K562 (cell line): ENCODE measurements around the gene GALNS. TPM values are rescaled to one million over a fixed set of nuclear protein-coding genes. Genes with fewer than 3 reads are reported as not detected.

Experiments
- ETS2 ChIP-seq: IDR thresholded peaks from 2 replicates; pipeline ENCODE4 v1.6.1; 2016; ENCODE audit warnings: borderline replicate concordance, missing genetic modification characterization, mild to moderate bottlenecking, moderate library complexity, missing compliant biosample characterization; ENCODE audit not compliant: poor library complexity, severe bottlenecking
- NCOA1 ChIP-seq: fragments of 450-650 bp; IDR thresholded peaks from 2 replicates; pipeline ENCODE4 v1.6.1; 2016; ENCODE audit warnings: low read depth
- POLR2G ChIP-seq: fragments of 200-400 bp; formaldehyde crosslinking; IDR thresholded peaks from 2 replicates; pipeline ENCODE4 v1.6.1; 2017; ENCODE audit warnings: low read depth, mild to moderate bottlenecking, antibody characterized with exemption, low read length, moderate library complexity
- RAD51 ChIP-seq: fragments of 450-650 bp; IDR thresholded peaks from 2 replicates; pipeline ENCODE4 v1.7.1; 2016; ENCODE audit warnings: low read depth, mild to moderate bottlenecking, borderline replicate concordance
- RHOXF2B ChIP-seq: fragments of 250-450 bp; sonication (Bioruptor Pico); conservative IDR thresholded peaks from 2 replicates; pipeline ENCODE4 v1.5.1; 2021
- SRF ChIP-seq, 2 experiments: fragments of 250-450, 450-650 bp in 1 of 2; sonication (Bioruptor Pico) in 1 of 2; sonication (generic) in 1 of 2; formaldehyde crosslinking; IDR thresholded peaks; 2 replicates each; pipeline versions ENCODE4 v1.5.0 to v1.5.1; 2020 to 2022; ENCODE audit warnings: mild to moderate bottlenecking in 1 of 2, missing genetic modification reagents in 1 of 2
- TRIM24 ChIP-seq, 2 experiments: fragments of 450-650 bp; IDR thresholded peaks; 2 replicates each; pipeline ENCODE4 v1.6.1; 2016
- ZC3H8 ChIP-seq: fragments of 450-650 bp; IDR thresholded peaks from 2 replicates; pipeline ENCODE4 v1.6.1; 2017
- ZNF253 ChIP-seq: fragments of 250-450 bp; sonication (Bioruptor Pico); conservative IDR thresholded peaks from 2 replicates; pipeline ENCODE4 v1.6.1; 2021; ENCODE audit warnings: mild to moderate bottlenecking
- ZNF431 ChIP-seq: sonication (generic); formaldehyde crosslinking; IDR thresholded peaks from 2 replicates; pipeline ENCODE4 v1.8.0; 2022; ENCODE audit warnings: mild to moderate bottlenecking, missing genetic modification reagents
- polyA plus RNA-seq, 8 experiments: library from polyadenylated mRNA; depleted of rRNA in 4 of 8; stranded (reverse) in 5 of 8; unstranded in 3 of 8; fragments of >200 nt; fragmentation: Nextera tagmentation in 2 of 8; fragmentation: Illumina TruSeq in 1 of 8; extraction: Ambion mirVana in 2 of 8; extraction: Trizol in 1 of 8; gene quantifications; 2 replicates each; pipeline versions ENCODE4 v1.2.1 to v1.2.3, GENCODE V29; 2011 to 2014; ENCODE audit warnings: inconsistent platforms in 1 of 8, missing spikeins in 1 of 8
- total RNA-seq, 7 experiments: library from RNA; depleted of rRNA in 6 of 7; stranded (reverse); fragments of >200 nt in 6 of 7; fragmentation: Illumina TruSeq in 2 of 7; extraction: Trizol in 2 of 7; gene quantifications; 2 replicates each; pipeline versions ENCODE4 v1.2.1 to v1.2.3, GENCODE V29; 2011 to 2021; ENCODE audit warnings: low replicate concordance in 1 of 7
- TF ChIP-seq, protein P1 (sequence below): fragments of 450-650 bp; IDR thresholded peaks from 2 replicates; pipeline ENCODE4 v1.6.1; 2017; ENCODE audit warnings: mild to moderate bottlenecking, moderate library complexity
- TF ChIP-seq, protein P2 (sequence below): fragments of 450-650 bp; IDR thresholded peaks from 2 replicates; pipeline ENCODE4 v1.6.1; 2016; ENCODE audit warnings: missing biosample characterization, missing genetic modification characterization
- TF ChIP-seq, protein P3 (sequence below): fragments of 250-450 bp; sonication (Bioruptor Pico); IDR thresholded peaks from 2 replicates; pipeline ENCODE4 v1.5.0; 2021; ENCODE audit warnings: mild to moderate bottlenecking, borderline replicate concordance
- TF ChIP-seq, protein P4 (sequence below): fragments of 450-650 bp; IDR thresholded peaks from 2 replicates; pipeline ENCODE4 v1.7.1; 2018; ENCODE audit warnings: mild to moderate bottlenecking, low read depth; ENCODE audit not compliant: partially characterized antibody
- TF ChIP-seq, protein P5 (sequence below): fragments of 450-650 bp; formaldehyde crosslinking; IDR thresholded peaks from 2 replicates; pipeline ENCODE4 v1.4.0; 2022; ENCODE audit warnings: missing genetic modification characterization

GALNS gene
- total and polyA plus RNA-seq, 9 of the 15 experiments (the other 6 are each of a cell fraction or from before 2014, with no cell fraction given) = 0.38 to 13.2 (median 4.3) TPM

- TF ChIP-seq, protein P1, sequence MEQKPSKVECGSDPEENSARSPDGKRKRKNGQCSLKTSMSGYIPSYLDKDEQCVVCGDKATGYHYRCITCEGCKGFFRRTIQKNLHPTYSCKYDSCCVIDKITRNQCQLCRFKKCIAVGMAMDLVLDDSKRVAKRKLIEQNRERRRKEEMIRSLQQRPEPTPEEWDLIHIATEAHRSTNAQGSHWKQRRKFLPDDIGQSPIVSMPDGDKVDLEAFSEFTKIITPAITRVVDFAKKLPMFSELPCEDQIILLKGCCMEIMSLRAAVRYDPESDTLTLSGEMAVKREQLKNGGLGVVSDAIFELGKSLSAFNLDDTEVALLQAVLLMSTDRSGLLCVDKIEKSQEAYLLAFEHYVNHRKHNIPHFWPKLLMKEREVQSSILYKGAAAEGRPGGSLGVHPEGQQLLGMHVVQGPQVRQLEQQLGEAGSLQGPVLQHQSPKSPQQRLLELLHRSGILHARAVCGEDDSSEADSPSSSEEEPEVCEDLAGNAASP = no peak
- no peak for TF ChIP-seq ZC3H8
- TF ChIP-seq, protein P2, sequence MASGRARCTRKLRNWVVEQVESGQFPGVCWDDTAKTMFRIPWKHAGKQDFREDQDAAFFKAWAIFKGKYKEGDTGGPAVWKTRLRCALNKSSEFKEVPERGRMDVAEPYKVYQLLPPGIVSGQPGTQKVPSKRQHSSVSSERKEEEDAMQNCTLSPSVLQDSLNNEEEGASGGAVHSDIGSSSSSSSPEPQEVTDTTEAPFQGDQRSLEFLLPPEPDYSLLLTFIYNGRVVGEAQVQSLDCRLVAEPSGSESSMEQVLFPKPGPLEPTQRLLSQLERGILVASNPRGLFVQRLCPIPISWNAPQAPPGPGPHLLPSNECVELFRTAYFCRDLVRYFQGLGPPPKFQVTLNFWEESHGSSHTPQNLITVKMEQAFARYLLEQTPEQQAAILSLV (tag) = no peak
- TF ChIP-seq POLR2G = no peak
- TF ChIP-seq, protein P3, sequence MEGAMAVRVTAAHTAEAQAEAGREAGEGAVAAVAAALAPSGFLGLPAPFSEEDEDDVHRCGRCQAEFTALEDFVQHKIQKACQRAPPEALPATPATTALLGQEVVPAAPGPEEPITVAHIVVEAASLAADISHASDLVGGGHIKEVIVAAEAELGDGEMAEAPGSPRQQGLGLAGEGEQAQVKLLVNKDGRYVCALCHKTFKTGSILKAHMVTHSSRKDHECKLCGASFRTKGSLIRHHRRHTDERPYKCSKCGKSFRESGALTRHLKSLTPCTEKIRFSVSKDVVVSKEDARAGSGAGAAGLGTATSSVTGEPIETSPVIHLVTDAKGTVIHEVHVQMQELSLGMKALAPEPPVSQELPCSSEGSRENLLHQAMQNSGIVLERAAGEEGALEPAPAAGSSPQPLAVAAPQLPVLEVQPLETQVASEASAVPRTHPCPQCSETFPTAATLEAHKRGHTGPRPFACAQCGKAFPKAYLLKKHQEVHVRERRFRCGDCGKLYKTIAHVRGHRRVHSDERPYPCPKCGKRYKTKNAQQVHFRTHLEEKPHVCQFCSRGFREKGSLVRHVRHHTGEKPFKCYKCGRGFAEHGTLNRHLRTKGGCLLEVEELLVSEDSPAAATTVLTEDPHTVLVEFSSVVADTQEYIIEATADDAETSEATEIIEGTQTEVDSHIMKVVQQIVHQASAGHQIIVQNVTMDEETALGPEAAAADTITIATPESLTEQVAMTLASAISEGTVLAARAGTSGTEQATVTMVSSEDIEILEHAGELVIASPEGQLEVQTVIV (CRISPR knock-in tag) = no peak
- TF ChIP-seq, protein P4, sequence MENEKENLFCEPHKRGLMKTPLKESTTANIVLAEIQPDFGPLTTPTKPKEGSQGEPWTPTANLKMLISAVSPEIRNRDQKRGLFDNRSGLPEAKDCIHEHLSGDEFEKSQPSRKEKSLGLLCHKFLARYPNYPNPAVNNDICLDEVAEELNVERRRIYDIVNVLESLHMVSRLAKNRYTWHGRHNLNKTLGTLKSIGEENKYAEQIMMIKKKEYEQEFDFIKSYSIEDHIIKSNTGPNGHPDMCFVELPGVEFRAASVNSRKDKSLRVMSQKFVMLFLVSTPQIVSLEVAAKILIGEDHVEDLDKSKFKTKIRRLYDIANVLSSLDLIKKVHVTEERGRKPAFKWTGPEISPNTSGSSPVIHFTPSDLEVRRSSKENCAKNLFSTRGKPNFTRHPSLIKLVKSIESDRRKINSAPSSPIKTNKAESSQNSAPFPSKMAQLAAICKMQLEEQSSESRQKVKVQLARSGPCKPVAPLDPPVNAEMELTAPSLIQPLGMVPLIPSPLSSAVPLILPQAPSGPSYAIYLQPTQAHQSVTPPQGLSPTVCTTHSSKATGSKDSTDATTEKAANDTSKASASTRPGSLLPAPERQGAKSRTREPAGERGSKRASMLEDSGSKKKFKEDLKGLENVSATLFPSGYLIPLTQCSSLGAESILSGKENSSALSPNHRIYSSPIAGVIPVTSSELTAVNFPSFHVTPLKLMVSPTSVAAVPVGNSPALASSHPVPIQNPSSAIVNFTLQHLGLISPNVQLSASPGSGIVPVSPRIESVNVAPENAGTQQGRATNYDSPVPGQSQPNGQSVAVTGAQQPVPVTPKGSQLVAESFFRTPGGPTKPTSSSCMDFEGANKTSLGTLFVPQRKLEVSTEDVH = no peak
- no peak for TF ChIP-seq RHOXF2B (CRISPR knock-in tag)
- TF ChIP-seq RAD51 = no peak
- TF ChIP-seq ZNF253 = no peak
- no peak for TF ChIP-seq ZNF431 (CRISPR knock-in tag)
- no peak for TF ChIP-seq TRIM24 (IDR thresholded peaks at IDR 0.05)
- no peak; a peak in 1 of 4 replicates for TF ChIP-seq SRF (CRISPR knock-in tag; IDR thresholded peaks at IDR 0.05)
- TF ChIP-seq, protein P5, sequence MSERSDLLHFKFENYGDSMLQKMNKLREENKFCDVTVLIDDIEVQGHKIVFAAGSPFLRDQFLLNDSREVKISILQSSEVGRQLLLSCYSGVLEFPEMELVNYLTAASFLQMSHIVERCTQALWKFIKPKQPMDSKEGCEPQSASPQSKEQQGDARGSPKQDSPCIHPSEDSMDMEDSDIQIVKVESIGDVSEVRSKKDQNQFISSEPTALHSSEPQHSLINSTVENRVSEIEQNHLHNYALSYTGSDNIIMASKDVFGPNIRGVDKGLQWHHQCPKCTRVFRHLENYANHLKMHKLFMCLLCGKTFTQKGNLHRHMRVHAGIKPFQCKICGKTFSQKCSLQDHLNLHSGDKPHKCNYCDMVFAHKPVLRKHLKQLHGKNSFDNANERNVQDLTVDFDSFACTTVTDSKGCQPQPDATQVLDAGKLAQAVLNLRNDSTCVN (CRISPR knock-in tag) = no peak
- no peak for TF ChIP-seq ETS2 (tag)
- no peak for TF ChIP-seq NCOA1
Observed at GRCh38 chr16:88838566-88838965, 18.2 kb downstream of the GALNS start (continued).
